ENCODE data around the gene SLC8B1. TPM values are rescaled to one million over a fixed set of nuclear protein-coding genes. Genes with fewer than 3 reads are reported as not detected.

The SLC8B1 gene
- total RNA-seq, 1 donor from 2014 or later: 39.3 TPM

DNA sequence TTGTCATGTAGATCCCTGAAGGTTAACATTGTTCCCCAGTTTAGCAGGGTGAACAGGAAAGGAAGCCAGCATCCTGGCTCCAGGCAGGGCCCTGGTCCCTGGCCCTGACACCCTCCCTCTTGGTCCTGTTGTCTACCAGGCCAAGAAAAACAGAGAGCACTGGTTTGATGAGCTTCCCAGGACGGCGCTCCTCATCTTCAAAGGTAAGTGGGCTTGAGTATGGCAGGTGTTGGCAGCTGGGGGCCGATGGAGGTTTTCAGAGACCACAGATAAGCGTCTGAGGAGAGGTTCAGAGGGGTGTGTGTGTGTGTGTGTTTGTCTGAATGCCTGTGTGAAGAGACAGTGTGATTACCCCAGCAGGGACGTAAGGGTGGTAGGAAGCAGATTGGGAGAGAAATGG lies 56.3 kb downstream of the SLC8B1 start:
- no peaks in the 10 kb centered on the region for H3K9me3 ChIP-seq
- H3K27me3 ChIP-seq (ENCODE audit: low read depth): no peaks in the 10 kb centered on the region
- H3K4me1 ChIP-seq: no peaks in the 10 kb centered on the region
- ATAC-seq (no peak), DNase-seq (peak; percentile 24)
- TF ChIP-seq CTCF (IDR thresholded peaks at IDR 0.05): no peak
- no peak overlapping the region for H3K27ac ChIP-seq
- H3K36me3 ChIP-seq: peaks cover 88% of the 10 kb centered on the region
- intact Hi-C loops (cut with DNase I): no loop called here
- H3K4me3 ChIP-seq: no peak overlapping the region

- intact Hi-C loops (cut with DNase I): no loop called here
- Histone ChIP-seq H3K36me3 (peaks cover 88% of the 10 kb centered on the region), H3K27me3 (ENCODE audit: low read depth) (no peaks in the 10 kb centered on the region), H3K4me1 (peaks cover 2% of the 10 kb centered on the region), H3K27ac (no peak overlapping the region), H3K9me3 (no peaks in the 10 kb centered on the region), H3K4me3 (no peak overlapping the region)
- peak; percentile 19 for DNase-seq
- ATAC-seq: no peak
- TF ChIP-seq CTCF (IDR thresholded peaks at IDR 0.05): no peak
These were observed 56.8 kb downstream of the SLC8B1 start for GRCh38 chr12:113278141-113278540.

- ATAC-seq: no peak
- peaks cover 8% of the 10 kb centered on the region for H3K4me1 ChIP-seq
- no peak for TF ChIP-seq CTCF (IDR thresholded peaks at IDR 0.05)
- H3K27me3 ChIP-seq (ENCODE audit: low read depth): no peaks in the 10 kb centered on the region
- H3K27ac ChIP-seq: no peak overlapping the region
- no peak overlapping the region for H3K4me3 ChIP-seq
- peaks cover 89% of the 10 kb centered on the region for H3K36me3 ChIP-seq
- intact Hi-C loops (cut with DNase I): no loop called here
- H3K9me3 ChIP-seq: no peaks in the 10 kb centered on the region
- peak; percentile 24 for DNase-seq
These were observed 57.4 kb downstream of the SLC8B1 start for GRCh38 chr12:113277511-113277910.

DNA sequence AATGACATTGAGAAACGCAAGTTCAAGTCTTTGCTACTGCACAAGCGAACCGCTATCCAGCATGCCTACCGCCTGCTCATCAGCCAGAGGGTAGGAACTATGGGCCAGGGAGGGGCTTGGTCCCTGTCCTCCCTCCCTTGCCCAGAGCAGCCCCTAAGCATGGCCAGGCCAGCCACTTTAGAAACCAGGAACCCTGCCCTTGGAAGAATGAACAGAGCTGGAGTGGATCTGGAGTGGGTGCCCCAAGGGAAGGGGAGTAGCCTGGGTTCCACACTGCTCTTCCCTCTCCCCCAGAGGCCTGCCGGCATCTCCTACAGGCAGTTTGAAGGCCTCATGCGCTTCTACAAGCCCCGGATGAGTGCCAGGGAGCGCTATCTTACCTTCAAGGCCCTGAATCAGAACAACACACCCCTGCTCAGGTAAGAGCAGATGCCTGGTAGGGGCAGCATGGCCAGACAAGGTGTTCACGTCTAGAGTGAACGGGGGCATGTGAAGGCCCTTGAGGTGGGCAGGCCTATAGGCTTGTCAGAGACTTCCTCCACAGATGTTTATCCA lies 57.9 kb downstream of the SLC8B1 start:
- no peak overlapping the region for H3K27ac ChIP-seq
- no peaks in the 10 kb centered on the region for H3K27me3 ChIP-seq (ENCODE audit: low read depth)
- no peak overlapping the region for H3K4me3 ChIP-seq
- H3K4me1 ChIP-seq: peaks cover 13% of the 10 kb centered on the region
- H3K9me3 ChIP-seq: no peaks in the 10 kb centered on the region
- ATAC-seq (no peak), DNase-seq (peak; percentile 31)
- peaks cover 88% of the 10 kb centered on the region for H3K36me3 ChIP-seq
- intact Hi-C loops (cut with DNase I): no loop called here
- TF ChIP-seq CTCF (IDR thresholded peaks at IDR 0.05): no peak

- H3K4me3 ChIP-seq: no peak overlapping the region
- H3K36me3 ChIP-seq: peaks cover 84% of the 10 kb centered on the region
- intact Hi-C loops (cut with DNase I): no loop called here
- peaks cover 20% of the 10 kb centered on the region for H3K4me1 ChIP-seq
- TF ChIP-seq CTCF (IDR thresholded peaks at IDR 0.05): no peak
- no peak overlapping the region for H3K27ac ChIP-seq
- no peaks in the 10 kb centered on the region for H3K27me3 ChIP-seq (ENCODE audit: low read depth)
- H3K9me3 ChIP-seq: no peaks in the 10 kb centered on the region
- DNase-seq (peak; percentile 18), ATAC-seq (no peak)
These were observed 58.6 kb downstream of the SLC8B1 start for GRCh38 chr12:113276306-113276705.

All from lower lobe of right lung (tissue), 2 donors.